Measurements from ENCODE around the gene SPN.

GRCh38 chr16:29674188-29674587 is 11.1 kb downstream of the SPN start:
- TF ChIP-seq POLR2A (IDR thresholded peaks at IDR 0.05) (no peak), CTCF (IDR thresholded peaks at IDR 0.05) (no peak)
